ENCODE results near the gene ZNF608.

DNA sequence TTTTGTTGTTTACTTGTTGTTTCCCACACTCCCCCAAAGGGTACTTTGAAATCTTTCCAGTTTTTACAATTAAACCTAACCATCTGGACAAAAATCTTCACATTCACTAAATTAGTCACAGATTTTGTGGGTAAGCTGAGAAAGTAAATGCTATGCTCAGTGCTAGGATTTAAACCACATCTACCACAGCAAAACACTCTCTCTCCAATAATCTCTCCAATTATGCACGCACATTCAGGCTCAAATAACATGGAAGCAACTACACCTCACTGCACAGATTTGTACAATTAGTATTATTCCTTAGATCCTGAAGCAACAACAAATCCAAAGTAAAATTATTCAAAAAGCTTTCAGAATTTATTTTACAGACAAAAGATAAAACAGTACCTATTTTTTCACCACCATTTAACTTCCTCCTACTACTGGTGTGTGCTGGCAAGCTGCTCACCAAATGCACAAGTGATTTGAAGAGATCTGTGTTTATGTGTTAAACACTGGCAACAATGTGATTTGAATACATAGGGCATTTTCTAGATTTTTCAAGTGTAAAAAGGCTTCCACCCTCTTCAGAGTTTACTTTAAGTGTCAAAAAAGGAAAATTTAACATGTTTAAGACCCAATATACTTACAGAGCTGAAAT is 16.6 kb downstream of the ZNF608 start:
- TF ChIP-seq EZH2phosphoT487 (IDR thresholded peaks at IDR 0.05; ENCODE audit: low read depth, severe bottlenecking, unreplicated experiment) (no peak), EZH2 (IDR thresholded peaks at IDR 0.05; ENCODE audit: borderline replicate concordance) (no peak)
- TF ChIP-seq, protein P1, sequence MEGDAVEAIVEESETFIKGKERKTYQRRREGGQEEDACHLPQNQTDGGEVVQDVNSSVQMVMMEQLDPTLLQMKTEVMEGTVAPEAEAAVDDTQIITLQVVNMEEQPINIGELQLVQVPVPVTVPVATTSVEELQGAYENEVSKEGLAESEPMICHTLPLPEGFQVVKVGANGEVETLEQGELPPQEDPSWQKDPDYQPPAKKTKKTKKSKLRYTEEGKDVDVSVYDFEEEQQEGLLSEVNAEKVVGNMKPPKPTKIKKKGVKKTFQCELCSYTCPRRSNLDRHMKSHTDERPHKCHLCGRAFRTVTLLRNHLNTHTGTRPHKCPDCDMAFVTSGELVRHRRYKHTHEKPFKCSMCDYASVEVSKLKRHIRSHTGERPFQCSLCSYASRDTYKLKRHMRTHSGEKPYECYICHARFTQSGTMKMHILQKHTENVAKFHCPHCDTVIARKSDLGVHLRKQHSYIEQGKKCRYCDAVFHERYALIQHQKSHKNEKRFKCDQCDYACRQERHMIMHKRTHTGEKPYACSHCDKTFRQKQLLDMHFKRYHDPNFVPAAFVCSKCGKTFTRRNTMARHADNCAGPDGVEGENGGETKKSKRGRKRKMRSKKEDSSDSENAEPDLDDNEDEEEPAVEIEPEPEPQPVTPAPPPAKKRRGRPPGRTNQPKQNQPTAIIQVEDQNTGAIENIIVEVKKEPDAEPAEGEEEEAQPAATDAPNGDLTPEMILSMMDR (IDR thresholded peaks at IDR 0.05; ENCODE audit: poor library complexity) = no peak

Data from hepatocyte (in vitro differentiated cells).